DND-41 (cell line): Measurements from ENCODE around the gene PNLIP.
A peak's percentile ranks its signal among the peaks of the same experiment; 100 is the strongest.

ENCODE experiments used
- ATAC-seq: fragments of 200-7000 bp; cut with Tn5 transposase; 3 replicates; pipeline ENCODE4 v1.9.1; 2021; ENCODE audit warnings: low read depth; ENCODE audit not compliant: insufficient read depth
- DNase-seq: peaks from one replicate; pipeline ENCODE4 v3.0.0-alpha.2; 2020
- H2AFZ ChIP-seq: 2 replicates; pipeline ENCODE4 v1.6.0; 2012; ENCODE audit warnings: low read depth, low read length
- H3K27ac ChIP-seq: 2 replicates; pipeline ENCODE4 v1.5.1; 2012; ENCODE audit warnings: low read length, inconsistent platforms
- H3K27me3 ChIP-seq: fragments of 200-600 bp; sonication (generic); 2 replicates; pipeline ENCODE4 v1.6.0; 2012; ENCODE audit warnings: low read length, mild to moderate bottlenecking, inconsistent platforms; ENCODE audit not compliant: insufficient read depth, poor library complexity
- H3K36me3 ChIP-seq: 2 replicates; pipeline ENCODE4 v1.5.1; 2012; ENCODE audit warnings: low read length, inconsistent platforms; ENCODE audit not compliant: insufficient read depth
- H3K4me1 ChIP-seq: 2 replicates; pipeline ENCODE4 v1.5.1; 2012; ENCODE audit warnings: mild to moderate bottlenecking, low read length; ENCODE audit not compliant: insufficient read depth
- H3K4me2 ChIP-seq: 2 replicates; pipeline ENCODE4 v1.6.0; 2012; ENCODE audit warnings: mild to moderate bottlenecking, moderate library complexity, low read length, inconsistent platforms; ENCODE audit not compliant: insufficient read depth
- H3K4me3 ChIP-seq, 2 experiments: fragments of 200-600 bp in 1 of 2; shearing (Covaris generic) in 1 of 2; 2 replicates each; pipeline ENCODE4 v1.5.1; 2012 to 2016; ENCODE audit warnings: inconsistent platforms in 2 of 2, low read length in 2 of 2, mild to moderate bottlenecking in 2 of 2, low read depth in 1 of 2, moderate library complexity in 1 of 2
- H3K79me2 ChIP-seq: 2 replicates; pipeline ENCODE4 v1.6.0; 2012; ENCODE audit warnings: low read length, inconsistent platforms; ENCODE audit not compliant: insufficient read depth
- H3K9ac ChIP-seq: 2 replicates; pipeline ENCODE4 v1.6.0; 2012; ENCODE audit warnings: low read depth, mild to moderate bottlenecking, inconsistent platforms, low read length, moderate library complexity
- H3K9me3 ChIP-seq: 2 replicates; pipeline ENCODE4 v1.5.1; 2012; ENCODE audit warnings: low read length, moderate library complexity, mild to moderate bottlenecking, inconsistent platforms; ENCODE audit not compliant: insufficient read depth, severe bottlenecking
- H4K20me1 ChIP-seq: 2 replicates; pipeline ENCODE4 v1.6.0; 2012; ENCODE audit warnings: low read length; ENCODE audit not compliant: insufficient read depth
- EZH2 ChIP-seq: IDR thresholded peaks from 3 replicates; pipeline ENCODE4 v1.6.1; 2012; ENCODE audit warnings: borderline replicate concordance, low read depth, mild to moderate bottlenecking, moderate library complexity, low read length, inconsistent platforms; ENCODE audit not compliant: severe bottlenecking
- TF ChIP-seq, protein P1 (sequence below): IDR thresholded peaks from 2 replicates; pipeline ENCODE4 v1.5.1; 2012; ENCODE audit warnings: borderline replicate concordance, low read length, moderate library complexity, mild to moderate bottlenecking; ENCODE audit not compliant: poor library complexity, severe bottlenecking; ENCODE audit errors: extremely low read depth

PNLIP gene

DNA sequence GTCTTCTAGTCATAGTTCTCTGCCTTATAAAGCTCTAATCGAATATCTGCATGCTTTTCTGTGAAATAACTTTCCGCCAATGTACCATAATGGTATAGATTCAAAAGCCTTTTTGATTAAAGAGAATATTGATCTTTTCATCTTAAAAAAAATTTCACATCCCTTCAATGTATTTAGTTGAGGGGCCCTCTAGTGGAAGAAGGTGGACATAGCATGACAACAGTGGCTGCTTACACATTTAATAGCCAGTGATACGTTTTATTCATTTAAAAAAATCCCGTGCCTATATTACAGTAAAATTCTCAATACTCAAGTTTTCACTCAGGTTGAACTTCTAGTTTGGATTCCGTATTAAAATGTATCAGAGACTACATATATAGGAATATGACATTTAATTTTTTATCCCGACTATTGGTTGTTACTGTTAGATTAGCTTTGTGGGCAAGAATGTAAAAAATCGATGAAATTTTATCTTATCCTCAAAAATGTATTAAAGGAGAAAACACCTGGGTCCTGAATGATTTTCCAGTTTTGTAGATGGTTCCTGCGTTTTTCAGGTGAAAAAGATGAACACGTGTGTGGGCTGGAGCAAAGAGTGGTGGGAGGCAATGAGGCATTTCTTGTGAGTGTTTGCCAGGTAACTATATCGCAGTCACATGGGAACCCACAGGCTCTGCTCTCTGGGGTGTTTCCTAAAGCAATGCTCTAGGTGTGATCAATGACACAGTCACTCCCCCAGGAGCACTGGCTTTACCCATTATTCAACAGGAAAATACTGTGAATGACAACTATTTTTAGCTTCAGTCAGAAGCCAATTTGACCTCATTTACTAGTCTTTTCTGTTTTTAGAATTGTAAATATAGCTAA, 24.1 kb upstream of the PNLIP start:
- Histone ChIP-seq H3K4me3 (no peak overlapping the region), H3K9ac (no peak overlapping the region), H4K20me1 (no peaks in the 10 kb centered on the region), H3K27me3 (no peaks in the 10 kb centered on the region), H3K9me3 (no peaks in the 10 kb centered on the region), H3K36me3 (no peaks in the 10 kb centered on the region), H3K4me1 (no peaks in the 10 kb centered on the region), H2AFZ (no peak overlapping the region), H3K27ac (no peak overlapping the region), H3K4me2 (no peak overlapping the region), H3K79me2 (no peaks in the 10 kb centered on the region)
- DNase-seq, result peak; percentile 35
- TF ChIP-seq, protein P1, sequence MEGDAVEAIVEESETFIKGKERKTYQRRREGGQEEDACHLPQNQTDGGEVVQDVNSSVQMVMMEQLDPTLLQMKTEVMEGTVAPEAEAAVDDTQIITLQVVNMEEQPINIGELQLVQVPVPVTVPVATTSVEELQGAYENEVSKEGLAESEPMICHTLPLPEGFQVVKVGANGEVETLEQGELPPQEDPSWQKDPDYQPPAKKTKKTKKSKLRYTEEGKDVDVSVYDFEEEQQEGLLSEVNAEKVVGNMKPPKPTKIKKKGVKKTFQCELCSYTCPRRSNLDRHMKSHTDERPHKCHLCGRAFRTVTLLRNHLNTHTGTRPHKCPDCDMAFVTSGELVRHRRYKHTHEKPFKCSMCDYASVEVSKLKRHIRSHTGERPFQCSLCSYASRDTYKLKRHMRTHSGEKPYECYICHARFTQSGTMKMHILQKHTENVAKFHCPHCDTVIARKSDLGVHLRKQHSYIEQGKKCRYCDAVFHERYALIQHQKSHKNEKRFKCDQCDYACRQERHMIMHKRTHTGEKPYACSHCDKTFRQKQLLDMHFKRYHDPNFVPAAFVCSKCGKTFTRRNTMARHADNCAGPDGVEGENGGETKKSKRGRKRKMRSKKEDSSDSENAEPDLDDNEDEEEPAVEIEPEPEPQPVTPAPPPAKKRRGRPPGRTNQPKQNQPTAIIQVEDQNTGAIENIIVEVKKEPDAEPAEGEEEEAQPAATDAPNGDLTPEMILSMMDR, result peak; percentile 79
- no peak for TF ChIP-seq EZH2
- no peak for ATAC-seq

GRCh38 chr10:116522803-116523381, 22.8 kb upstream of the PNLIP start:
- Histone ChIP-seq H3K4me1 (no peaks in the 10 kb centered on the region), H3K9me3 (no peaks in the 10 kb centered on the region), H3K36me3 (no peaks in the 10 kb centered on the region), H3K4me2 (no peak overlapping the region), H3K4me3 (no peak overlapping the region), H2AFZ (no peak overlapping the region), H3K27me3 (no peaks in the 10 kb centered on the region), H3K79me2 (no peaks in the 10 kb centered on the region), H3K9ac (no peak overlapping the region), H3K27ac (no peak overlapping the region), H4K20me1 (no peaks in the 10 kb centered on the region)
- DNase-seq (no peak), ATAC-seq (no peak)
- TF ChIP-seq, protein P1, result no peak
- no peak for TF ChIP-seq EZH2

GRCh38 chr10:116524736-116525135, 21.0 kb upstream of the PNLIP start:
- ATAC-seq, result no peak
- Histone ChIP-seq H3K36me3 (no peaks in the 10 kb centered on the region), H3K9me3 (no peaks in the 10 kb centered on the region), H3K4me3 (no peak overlapping the region), H3K9ac (no peak overlapping the region), H3K4me2 (no peak overlapping the region), H2AFZ (no peak overlapping the region), H3K27ac (no peak overlapping the region), H3K79me2 (no peaks in the 10 kb centered on the region), H4K20me1 (no peaks in the 10 kb centered on the region), H3K27me3 (no peaks in the 10 kb centered on the region), H3K4me1 (no peaks in the 10 kb centered on the region)
- no peak for TF ChIP-seq EZH2
- TF ChIP-seq, protein P1, result no peak
- DNase-seq, result no peak
